Peyer's patch (tissue), 4 donors: ENCODE measurements around the gene TRIM2.

Source experiments
- POLR2A ChIP-seq, 2 donors: fragments of 450-650 bp; IDR thresholded peaks; one replicate each; pipeline ENCODE4 v1.5.1; 2017; ENCODE audit warnings: antibody characterized with exemption in 2 of 2, mild to moderate bottlenecking in 2 of 2, moderate library complexity in 2 of 2
- TF ChIP-seq, protein P1 (sequence below), 6 experiments: fragments of 450-650 bp in 4 of 6; fragments of 200-600 bp in 2 of 6; sonication (generic) in 1 of 6; IDR thresholded peaks; one replicate each; pipeline ENCODE4 v1.5.1; 2017 to 2019; ENCODE audit warnings: antibody characterized with exemption in 6 of 6, mild to moderate bottlenecking in 3 of 6, moderate library complexity in 1 of 6

DNA sequence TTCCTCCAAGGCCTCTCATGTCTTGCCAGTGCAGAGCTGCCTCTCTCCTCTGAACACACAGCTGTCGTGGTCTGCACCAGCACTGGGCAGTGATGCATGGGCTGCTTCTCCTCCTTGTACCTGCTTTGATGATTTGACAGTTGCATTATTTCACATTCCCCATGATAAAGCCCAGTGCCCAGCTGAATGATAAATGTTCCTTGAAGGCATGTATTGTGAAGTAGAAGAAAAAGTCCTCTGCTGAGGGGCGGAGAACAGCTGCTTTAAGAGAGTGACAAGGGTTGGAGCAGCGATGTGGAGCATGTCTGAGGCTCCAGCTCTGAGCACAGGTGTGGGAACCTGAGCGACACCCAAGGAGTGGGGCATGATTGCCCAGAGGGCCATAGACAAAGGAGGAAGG is 21.1 kb upstream of the TRIM2 start:
- no peak for TF ChIP-seq POLR2A (IDR thresholded peaks at IDR 0.05)
- TF ChIP-seq, protein P1, sequence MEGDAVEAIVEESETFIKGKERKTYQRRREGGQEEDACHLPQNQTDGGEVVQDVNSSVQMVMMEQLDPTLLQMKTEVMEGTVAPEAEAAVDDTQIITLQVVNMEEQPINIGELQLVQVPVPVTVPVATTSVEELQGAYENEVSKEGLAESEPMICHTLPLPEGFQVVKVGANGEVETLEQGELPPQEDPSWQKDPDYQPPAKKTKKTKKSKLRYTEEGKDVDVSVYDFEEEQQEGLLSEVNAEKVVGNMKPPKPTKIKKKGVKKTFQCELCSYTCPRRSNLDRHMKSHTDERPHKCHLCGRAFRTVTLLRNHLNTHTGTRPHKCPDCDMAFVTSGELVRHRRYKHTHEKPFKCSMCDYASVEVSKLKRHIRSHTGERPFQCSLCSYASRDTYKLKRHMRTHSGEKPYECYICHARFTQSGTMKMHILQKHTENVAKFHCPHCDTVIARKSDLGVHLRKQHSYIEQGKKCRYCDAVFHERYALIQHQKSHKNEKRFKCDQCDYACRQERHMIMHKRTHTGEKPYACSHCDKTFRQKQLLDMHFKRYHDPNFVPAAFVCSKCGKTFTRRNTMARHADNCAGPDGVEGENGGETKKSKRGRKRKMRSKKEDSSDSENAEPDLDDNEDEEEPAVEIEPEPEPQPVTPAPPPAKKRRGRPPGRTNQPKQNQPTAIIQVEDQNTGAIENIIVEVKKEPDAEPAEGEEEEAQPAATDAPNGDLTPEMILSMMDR (IDR thresholded peaks at IDR 0.05) = no peak
